HCT116 (cell line): ENCODE results near the gene COA3. TPM values are rescaled to one million over a fixed set of nuclear protein-coding genes. Genes with fewer than 3 reads are reported as not detected.

Experiments used
- ATAC-seq: fragments of 200-7000 bp; cut with Tn5 transposase; 2 replicates; pipeline ENCODE4 v1.9.1; 2020; ENCODE audit warnings: mild to moderate bottlenecking, moderate library complexity
- BruUV-seq: library from RNA; stranded (reverse); fragments of 400-500 nt; replicated peaks from 2 replicates; lab custom pipeline; 2021; lab: Mats Ljungman, UMichigan
- CTCF ChIA-PET: fragments of 300-600 bp; sonication (Branson Sonifier 250); formaldehyde crosslinking; loops from one replicate; lab custom pipeline; 2021; ENCODE audit warnings: antibody characterized with exemption; lab: Charles Lee
- POLR2A ChIA-PET: fragments of 300-600, 350-600 bp; sonication (Branson Sonifier 250); formaldehyde crosslinking; loops from one replicate; lab custom pipeline; 2021; ENCODE audit warnings: antibody characterized with exemption; lab: Charles Lee
- RAD21 ChIA-PET, 2 experiments: fragments of 300-600 bp; sonication (Branson Sonifier 250); formaldehyde crosslinking; loops; one replicate each; lab custom pipeline; 2023; ENCODE audit warnings: low total read pairs in 2 of 2; ENCODE audit not compliant: uncharacterized antibody in 2 of 2, unreplicated experiment in 2 of 2, low non-redundant PET in 1 of 2; lab: Charles Lee
- DNase-seq: peaks from one replicate; pipeline ENCODE4 v3.0.0-alpha.2; 2010; ENCODE audit warnings: low read depth, low spot score
- H2AFZ ChIP-seq: fragments of 200-600 bp; shearing (Covaris generic), sonication (generic); 2 replicates; pipeline ENCODE4 v1.6.1; 2017; ENCODE audit warnings: low read depth, mixed run types, mixed read lengths, antibody characterized with exemption, low read length; ENCODE audit not compliant: poor library complexity, severe bottlenecking
- H3K27ac ChIP-seq: 2 replicates; pipeline ENCODE4 v1.5.1; 2012; ENCODE audit warnings: low read depth, low read length
- H3K27me3 ChIP-seq: fragments of 200-600 bp; sonication (generic); 2 replicates; pipeline ENCODE4 v1.6.1; 2016; ENCODE audit warnings: mixed run types, low read length, mixed read lengths; ENCODE audit not compliant: insufficient read depth
- H3K36me3 ChIP-seq, 2 experiments: fragments of 200-500 bp in 1 of 2; fragments of 200-600 bp in 1 of 2; sonication (Bioruptor generic) in 1 of 2; sonication (generic) in 1 of 2; 2 replicates each; pipeline versions ENCODE4 v1.5.1 to v1.6.1; 2014 to 2016; ENCODE audit warnings: low read length in 2 of 2, inconsistent platforms in 1 of 2, mixed read lengths in 1 of 2, mixed run types in 1 of 2; ENCODE audit not compliant: insufficient read depth in 2 of 2, control insufficient read depth in 1 of 2
- H3K4me1 ChIP-seq, 2 experiments: fragments of 200-600 bp in 1 of 2; sonication (generic) in 1 of 2; 2 replicates each; pipeline versions ENCODE4 v1.5.1 to v1.6.1; 2012 to 2017; ENCODE audit warnings: low read length in 2 of 2, inconsistent platforms in 1 of 2, mild to moderate bottlenecking in 1 of 2, mixed read lengths in 1 of 2, mixed run types in 1 of 2, moderate library complexity in 1 of 2; ENCODE audit not compliant: insufficient read depth in 2 of 2, control insufficient read depth in 1 of 2
- H3K4me2 ChIP-seq: fragments of 200-600 bp; sonication (generic); 2 replicates; pipeline ENCODE4 v1.6.1; 2017; ENCODE audit warnings: mixed run types, low read length, mixed read lengths
- H3K4me3 ChIP-seq, 2 experiments: fragments of 200-600 bp in 1 of 2; sonication (generic) in 1 of 2; replicated peaks in 1 of 2; 2 replicates each; pipeline ENCODE4 v1.5.1; 2011 to 2016; ENCODE audit warnings: low read length in 2 of 2, control low read depth in 1 of 2, low read depth in 1 of 2, mild to moderate bottlenecking in 1 of 2, mixed read lengths in 1 of 2, mixed run types in 1 of 2
- H3K79me2 ChIP-seq: fragments of 200-600 bp; sonication (generic); 2 replicates; pipeline ENCODE4 v1.6.1; 2017; ENCODE audit warnings: mild to moderate bottlenecking, mixed run types, low read length, moderate library complexity, mixed read lengths; ENCODE audit not compliant: insufficient read depth
- H3K9ac ChIP-seq: fragments of 200-600 bp; sonication (generic); 2 replicates; pipeline ENCODE4 v1.6.1; 2016; ENCODE audit warnings: low read length, mixed read lengths
- H3K9me2 ChIP-seq: fragments of 200-600 bp; sonication (generic), shearing (Covaris generic); 2 replicates; pipeline ENCODE4 v1.6.1; 2017; ENCODE audit warnings: mixed run types, mild to moderate bottlenecking, moderate library complexity; ENCODE audit not compliant: insufficient read depth
- H3K9me3 ChIP-seq, 2 experiments: fragments of 200-500 bp in 1 of 2; fragments of 200-600 bp in 1 of 2; sonication (Bioruptor generic) in 1 of 2; sonication (generic) in 1 of 2; 2 replicates each; pipeline ENCODE4 v1.6.1; 2014 to 2017; ENCODE audit warnings: low read length in 2 of 2, mixed read lengths in 2 of 2, inconsistent platforms in 1 of 2, low read depth in 1 of 2, mild to moderate bottlenecking in 1 of 2, mixed run types in 1 of 2, moderate library complexity in 1 of 2; ENCODE audit not compliant: control insufficient read depth in 1 of 2, insufficient read depth in 1 of 2
- H4K20me1 ChIP-seq: fragments of 200-600 bp; sonication (generic), shearing (Covaris generic); 2 replicates; pipeline ENCODE4 v1.6.1; 2017; ENCODE audit warnings: mixed run types, mild to moderate bottlenecking, moderate library complexity; ENCODE audit not compliant: insufficient read depth
- CBX3 ChIP-seq: IDR thresholded peaks from 2 replicates; pipeline ENCODE4 v1.6.1; 2012; ENCODE audit warnings: low read depth
- CEBPB ChIP-seq: IDR thresholded peaks from 2 replicates; pipeline ENCODE4 v1.6.1; 2012; ENCODE audit warnings: low read depth
- EGR1 ChIP-seq: IDR thresholded peaks from 2 replicates; pipeline ENCODE4 v1.6.1; 2012; ENCODE audit warnings: low read depth
- ELF1 ChIP-seq: IDR thresholded peaks from 2 replicates; pipeline ENCODE4 v1.6.1; 2012; ENCODE audit warnings: low read depth, borderline replicate concordance
- EZH2 ChIP-seq: fragments of 200-600 bp; sonication (generic); IDR thresholded peaks from 2 replicates; pipeline ENCODE4 v1.6.1; 2017; ENCODE audit warnings: antibody characterized with exemption, mixed run types
- EZH2phosphoT487 ChIP-seq: fragments of 200-600 bp; IDR thresholded peaks from 2 replicates; pipeline ENCODE4 v1.6.1; 2018; ENCODE audit warnings: antibody characterized with exemption, borderline replicate concordance
- FOSL1 ChIP-seq: IDR thresholded peaks from 2 replicates; pipeline ENCODE4 v1.6.1; 2012; ENCODE audit warnings: low read depth
- POLR2A ChIP-seq: IDR thresholded peaks from 2 replicates; pipeline ENCODE4 v1.7.0; 2011; ENCODE audit warnings: borderline replicate concordance; ENCODE audit not compliant: insufficient read depth, insufficient read length; ENCODE audit errors: extremely low read depth
- POLR2AphosphoS5 ChIP-seq: IDR thresholded peaks from 2 replicates; pipeline ENCODE4 v1.6.1; 2011; ENCODE audit warnings: mild to moderate bottlenecking, low read depth, low read length, moderate library complexity
- RAD21 ChIP-seq: IDR thresholded peaks from 2 replicates; pipeline ENCODE4 v1.6.1; 2012; ENCODE audit warnings: low read depth, mild to moderate bottlenecking
- SIN3A ChIP-seq: IDR thresholded peaks from 2 replicates; pipeline ENCODE4 v1.6.1; 2012; ENCODE audit warnings: low read depth
- SRF ChIP-seq: IDR thresholded peaks from 2 replicates; pipeline ENCODE4 v1.6.1; 2012; ENCODE audit warnings: low read depth
- TCF7L2 ChIP-seq: IDR thresholded peaks from 2 replicates; pipeline ENCODE4 v1.7.0; 2011; ENCODE audit warnings: borderline replicate concordance, inconsistent platforms; ENCODE audit not compliant: insufficient read depth, insufficient read length; ENCODE audit errors: extremely low read depth
- ZFX ChIP-seq: fragments of 450-650 bp; IDR thresholded peaks from 2 replicates; pipeline ENCODE4 v1.6.1; 2017
- ZNF274 ChIP-seq: fragments of 200-500 bp; sonication (Bioruptor generic); IDR thresholded peaks from 2 replicates; pipeline ENCODE4 v1.6.1; 2014; ENCODE audit warnings: mild to moderate bottlenecking, low read depth, low read length, inconsistent platforms
- intact Hi-C: fragments of 100-400 bp; cut with micrococcal nuclease; formaldehyde crosslinking; loops from 2 replicates; pipeline ENCODE4 v1.10.0; 2022
- total RNA-seq: library from RNA; stranded (reverse); gene quantifications from one replicate; pipeline ENCODE4 v1.2.1, GENCODE V29; 2021; ENCODE audit not compliant: unreplicated experiment
- TF ChIP-seq, protein P1 (sequence below): IDR thresholded peaks from 2 replicates; pipeline ENCODE4 v1.6.1; 2011; ENCODE audit warnings: mild to moderate bottlenecking, low read length, moderate library complexity; ENCODE audit not compliant: insufficient replicate concordance; ENCODE audit errors: extremely low read depth
- TF ChIP-seq, protein P2 (sequence below): IDR thresholded peaks from 2 replicates; pipeline ENCODE4 v1.6.1; 2012
- TF ChIP-seq, protein P3 (sequence below): IDR thresholded peaks from 2 replicates; pipeline ENCODE4 v1.6.1; 2012
- TF ChIP-seq, protein P4 (sequence below), 3 experiments: fragments of 200-600 bp in 1 of 3; sonication (generic) in 1 of 3; IDR thresholded peaks in 2 of 3; conservative IDR thresholded peaks in 1 of 3; 2 replicates each; pipeline ENCODE4 v1.5.1; 2012 to 2017; ENCODE audit warnings: low read depth in 2 of 3, low read length in 2 of 3, antibody characterized with exemption in 1 of 3, borderline replicate concordance in 1 of 3, control low read depth in 1 of 3, mild to moderate bottlenecking in 1 of 3, mixed read lengths in 1 of 3, mixed run types in 1 of 3, moderate library complexity in 1 of 3; ENCODE audit not compliant: insufficient read depth in 1 of 3
- TF ChIP-seq, protein P5 (sequence below): IDR thresholded peaks from 2 replicates; pipeline ENCODE4 v1.6.1; 2012; ENCODE audit warnings: low read depth

COA3 gene
- total RNA-seq, 1 experiment from 2014 or later = 37.1 TPM

DNA sequence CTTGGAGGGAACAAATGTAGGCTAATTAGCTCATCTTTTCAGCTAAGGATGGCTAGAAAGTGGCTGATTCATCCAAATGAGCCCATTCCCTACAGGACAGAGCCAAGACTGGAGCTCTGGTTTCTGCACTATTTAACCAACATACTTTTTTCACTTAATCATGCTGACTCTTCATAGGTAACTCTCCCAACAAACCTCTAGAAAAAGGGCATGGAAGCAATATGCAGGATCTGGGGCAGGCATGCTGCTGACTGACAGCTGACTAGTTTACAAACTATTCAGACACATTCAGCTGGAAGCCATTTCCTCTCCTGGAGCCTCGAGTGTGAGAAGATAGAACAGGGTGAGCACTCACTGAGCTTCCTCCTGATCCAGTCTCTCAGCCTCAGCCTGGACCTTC lies 19.4 kb upstream of the COA3 start:
- Histone ChIP-seq H3K9ac (no peak overlapping the region), H3K4me1 (peaks cover 1 to 2% of the 10 kb centered on the region in 2 experiments; a peak in 2 of 4 replicates), H3K4me2 (no peak overlapping the region), H3K9me3 (no peaks in the 10 kb centered on the region), H4K20me1 (no peaks in the 10 kb centered on the region), H2AFZ (no peak overlapping the region), H3K9me2 (no peaks in the 10 kb centered on the region), H3K79me2 (peaks cover 14% of the 10 kb centered on the region), H3K27ac (no peak overlapping the region), H3K4me3 (no peak overlapping the region), H3K27me3 (no peaks in the 10 kb centered on the region), H3K36me3 (peaks cover 52% of the 10 kb centered on the region in 2 experiments)
- intact Hi-C loops = no loop called here
- ChIA-PET RAD21 (no interaction called here), POLR2A (no interaction called here), CTCF (interaction anchor here (1.0 kb wide), 1 partner anchor 19 kb away, joined by 3 read pairs; the partner anchor contains the start of genes CNTD1 and COA3)
- ATAC-seq (no peak), DNase-seq (no peak)
- no TSS peak for BruUV-seq
- TF ChIP-seq EZH2 (no peak), ZNF274 (no peak), RAD21 (no peak), ZFX (no peak), EZH2phosphoT487 (no peak), POLR2A (no peak), FOSL1 (no peak), EGR1 (no peak), CBX3 (no peak), ELF1 (no peak), POLR2AphosphoS5 (no peak), TCF7L2 (no peak), SIN3A (no peak), CEBPB (no peak), SRF (no peak)
- TF ChIP-seq, protein P1, sequence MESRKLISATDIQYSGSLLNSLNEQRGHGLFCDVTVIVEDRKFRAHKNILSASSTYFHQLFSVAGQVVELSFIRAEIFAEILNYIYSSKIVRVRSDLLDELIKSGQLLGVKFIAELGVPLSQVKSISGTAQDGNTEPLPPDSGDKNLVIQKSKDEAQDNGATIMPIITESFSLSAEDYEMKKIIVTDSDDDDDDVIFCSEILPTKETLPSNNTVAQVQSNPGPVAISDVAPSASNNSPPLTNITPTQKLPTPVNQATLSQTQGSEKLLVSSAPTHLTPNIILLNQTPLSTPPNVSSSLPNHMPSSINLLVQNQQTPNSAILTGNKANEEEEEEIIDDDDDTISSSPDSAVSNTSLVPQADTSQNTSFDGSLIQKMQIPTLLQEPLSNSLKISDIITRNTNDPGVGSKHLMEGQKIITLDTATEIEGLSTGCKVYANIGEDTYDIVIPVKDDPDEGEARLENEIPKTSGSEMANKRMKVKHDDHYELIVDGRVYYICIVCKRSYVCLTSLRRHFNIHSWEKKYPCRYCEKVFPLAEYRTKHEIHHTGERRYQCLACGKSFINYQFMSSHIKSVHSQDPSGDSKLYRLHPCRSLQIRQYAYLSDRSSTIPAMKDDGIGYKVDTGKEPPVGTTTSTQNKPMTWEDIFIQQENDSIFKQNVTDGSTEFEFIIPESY = no peak
- TF ChIP-seq, protein P2, sequence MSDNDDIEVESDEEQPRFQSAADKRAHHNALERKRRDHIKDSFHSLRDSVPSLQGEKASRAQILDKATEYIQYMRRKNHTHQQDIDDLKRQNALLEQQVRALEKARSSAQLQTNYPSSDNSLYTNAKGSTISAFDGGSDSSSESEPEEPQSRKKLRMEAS = no peak
- TF ChIP-seq, protein P3, sequence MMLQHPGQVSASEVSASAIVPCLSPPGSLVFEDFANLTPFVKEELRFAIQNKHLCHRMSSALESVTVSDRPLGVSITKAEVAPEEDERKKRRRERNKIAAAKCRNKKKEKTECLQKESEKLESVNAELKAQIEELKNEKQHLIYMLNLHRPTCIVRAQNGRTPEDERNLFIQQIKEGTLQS = no peak
- TF ChIP-seq, protein P4, sequence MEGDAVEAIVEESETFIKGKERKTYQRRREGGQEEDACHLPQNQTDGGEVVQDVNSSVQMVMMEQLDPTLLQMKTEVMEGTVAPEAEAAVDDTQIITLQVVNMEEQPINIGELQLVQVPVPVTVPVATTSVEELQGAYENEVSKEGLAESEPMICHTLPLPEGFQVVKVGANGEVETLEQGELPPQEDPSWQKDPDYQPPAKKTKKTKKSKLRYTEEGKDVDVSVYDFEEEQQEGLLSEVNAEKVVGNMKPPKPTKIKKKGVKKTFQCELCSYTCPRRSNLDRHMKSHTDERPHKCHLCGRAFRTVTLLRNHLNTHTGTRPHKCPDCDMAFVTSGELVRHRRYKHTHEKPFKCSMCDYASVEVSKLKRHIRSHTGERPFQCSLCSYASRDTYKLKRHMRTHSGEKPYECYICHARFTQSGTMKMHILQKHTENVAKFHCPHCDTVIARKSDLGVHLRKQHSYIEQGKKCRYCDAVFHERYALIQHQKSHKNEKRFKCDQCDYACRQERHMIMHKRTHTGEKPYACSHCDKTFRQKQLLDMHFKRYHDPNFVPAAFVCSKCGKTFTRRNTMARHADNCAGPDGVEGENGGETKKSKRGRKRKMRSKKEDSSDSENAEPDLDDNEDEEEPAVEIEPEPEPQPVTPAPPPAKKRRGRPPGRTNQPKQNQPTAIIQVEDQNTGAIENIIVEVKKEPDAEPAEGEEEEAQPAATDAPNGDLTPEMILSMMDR (IDR thresholded peaks at IDR 0.05 in 2 of 3, conservative IDR thresholded peaks at IDR 0.05 in 1 of 3; ENCODE audit: borderline replicate concordance in 1 of 3, insufficient read depth in 1 of 3, low read depth in 2 of 3, low read length in 2 of 3) = no peak
- TF ChIP-seq, protein P5, sequence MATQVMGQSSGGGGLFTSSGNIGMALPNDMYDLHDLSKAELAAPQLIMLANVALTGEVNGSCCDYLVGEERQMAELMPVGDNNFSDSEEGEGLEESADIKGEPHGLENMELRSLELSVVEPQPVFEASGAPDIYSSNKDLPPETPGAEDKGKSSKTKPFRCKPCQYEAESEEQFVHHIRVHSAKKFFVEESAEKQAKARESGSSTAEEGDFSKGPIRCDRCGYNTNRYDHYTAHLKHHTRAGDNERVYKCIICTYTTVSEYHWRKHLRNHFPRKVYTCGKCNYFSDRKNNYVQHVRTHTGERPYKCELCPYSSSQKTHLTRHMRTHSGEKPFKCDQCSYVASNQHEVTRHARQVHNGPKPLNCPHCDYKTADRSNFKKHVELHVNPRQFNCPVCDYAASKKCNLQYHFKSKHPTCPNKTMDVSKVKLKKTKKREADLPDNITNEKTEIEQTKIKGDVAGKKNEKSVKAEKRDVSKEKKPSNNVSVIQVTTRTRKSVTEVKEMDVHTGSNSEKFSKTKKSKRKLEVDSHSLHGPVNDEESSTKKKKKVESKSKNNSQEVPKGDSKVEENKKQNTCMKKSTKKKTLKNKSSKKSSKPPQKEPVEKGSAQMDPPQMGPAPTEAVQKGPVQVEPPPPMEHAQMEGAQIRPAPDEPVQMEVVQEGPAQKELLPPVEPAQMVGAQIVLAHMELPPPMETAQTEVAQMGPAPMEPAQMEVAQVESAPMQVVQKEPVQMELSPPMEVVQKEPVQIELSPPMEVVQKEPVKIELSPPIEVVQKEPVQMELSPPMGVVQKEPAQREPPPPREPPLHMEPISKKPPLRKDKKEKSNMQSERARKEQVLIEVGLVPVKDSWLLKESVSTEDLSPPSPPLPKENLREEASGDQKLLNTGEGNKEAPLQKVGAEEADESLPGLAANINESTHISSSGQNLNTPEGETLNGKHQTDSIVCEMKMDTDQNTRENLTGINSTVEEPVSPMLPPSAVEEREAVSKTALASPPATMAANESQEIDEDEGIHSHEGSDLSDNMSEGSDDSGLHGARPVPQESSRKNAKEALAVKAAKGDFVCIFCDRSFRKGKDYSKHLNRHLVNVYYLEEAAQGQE = no peak
